OCI-LY7 (cell line): Measurements from ENCODE around the gene KNDC1. TPM values are rescaled to one million over a fixed set of nuclear protein-coding genes. Genes with fewer than 3 reads are reported as not detected.

ENCODE experiments used
- BruUV-seq: library from RNA; stranded (reverse); fragments of 400-500 nt; replicated peaks from 2 replicates; lab custom pipeline; 2021; lab: Mats Ljungman, UMichigan
- CTCF ChIA-PET: fragments of 300-600 bp; sonication (Branson Sonifier 250); formaldehyde crosslinking; loops from one replicate; lab custom pipeline; 2022; ENCODE audit warnings: antibody characterized with exemption; ENCODE audit not compliant: unreplicated experiment; lab: Charles Lee
- POLR2A ChIA-PET: fragments of 300-600 bp; sonication (Branson Sonifier 250); formaldehyde crosslinking; loops from one replicate; lab custom pipeline; 2022; ENCODE audit warnings: antibody characterized with exemption; lab: Charles Lee
- DNase-seq: peaks from one replicate; pipeline ENCODE4 v3.0.0-alpha.2; 2015; ENCODE audit warnings: low spot score
- H2AFZ ChIP-seq: fragments of 200-600 bp; sonication (generic), shearing (Covaris generic); 2 replicates; pipeline ENCODE4 v1.6.1; 2014; ENCODE audit warnings: mild to moderate bottlenecking, antibody characterized with exemption, low read length, moderate library complexity
- H3K27ac ChIP-seq: fragments of 200-600 bp; sonication (generic); 2 replicates; pipeline ENCODE4 v1.5.1; 2014; ENCODE audit warnings: mixed run types, low read depth, mild to moderate bottlenecking, moderate library complexity, low read length, inconsistent platforms; ENCODE audit not compliant: poor library complexity, severe bottlenecking
- H3K36me3 ChIP-seq: fragments of 200-600 bp; sonication (generic); 2 replicates; pipeline ENCODE4 v1.6.1; 2014; ENCODE audit warnings: mild to moderate bottlenecking, antibody characterized with exemption, low read length, moderate library complexity, mixed read lengths; ENCODE audit not compliant: insufficient read depth
- H3K4me1 ChIP-seq: fragments of 200-600 bp; sonication (generic); 2 replicates; pipeline ENCODE4 v1.5.1; 2014; ENCODE audit warnings: mild to moderate bottlenecking, low read length; ENCODE audit not compliant: insufficient read depth, poor library complexity, severe bottlenecking
- H3K4me2 ChIP-seq: fragments of 200-600 bp; sonication (generic); 2 replicates; pipeline ENCODE4 v1.6.1; 2014; ENCODE audit warnings: mild to moderate bottlenecking, low read length
- H3K4me3 ChIP-seq: fragments of 200-600 bp; sonication (generic); 2 replicates; pipeline ENCODE4 v1.5.1; 2014; ENCODE audit warnings: mild to moderate bottlenecking, low read depth, low read length; ENCODE audit not compliant: poor library complexity, severe bottlenecking
- H3K79me2 ChIP-seq: fragments of 200-600 bp; sonication (generic); 2 replicates; pipeline ENCODE4 v1.6.1; 2016; ENCODE audit warnings: low read depth, mild to moderate bottlenecking, low read length, moderate library complexity, mixed read lengths; ENCODE audit not compliant: insufficient read depth
- H3K9me2 ChIP-seq: fragments of 200-600 bp; sonication (generic); 2 replicates; pipeline ENCODE4 v1.6.1; 2016; ENCODE audit warnings: mild to moderate bottlenecking, low read length, mixed read lengths; ENCODE audit not compliant: insufficient read depth
- H3K9me3 ChIP-seq: fragments of 200-600 bp; sonication (generic); 2 replicates; pipeline ENCODE4 v1.6.1; 2014; ENCODE audit warnings: mild to moderate bottlenecking, mixed run types, low read length, mixed read lengths
- H4K20me1 ChIP-seq: fragments of 200-600 bp; sonication (generic); 2 replicates; pipeline ENCODE4 v1.6.1; 2014; ENCODE audit warnings: mild to moderate bottlenecking, antibody characterized with exemption, low read length, moderate library complexity, mixed read lengths; ENCODE audit not compliant: insufficient read depth
- EZH2phosphoT487 ChIP-seq: fragments of 200-600 bp; sonication (generic); IDR thresholded peaks from 2 replicates; pipeline ENCODE4 v1.6.1; 2018; ENCODE audit warnings: low read depth, borderline replicate concordance, mild to moderate bottlenecking, mixed run types, antibody characterized with exemption, low read length, moderate library complexity, mixed read lengths
- intact Hi-C: fragments of 100-400 bp; cut with micrococcal nuclease; formaldehyde crosslinking; loops from one replicate; pipeline ENCODE4 v1.10.0; 2022; ENCODE audit not compliant: unreplicated experiment
- total RNA-seq, 2 experiments: library from RNA; depleted of rRNA in 1 of 2; stranded (reverse); fragments of >200 nt in 1 of 2; shearing (Covaris generic) in 1 of 2; gene quantifications; 2 replicates each; pipeline ENCODE4 v1.2.3, GENCODE V29; 2014 to 2022
- TF ChIP-seq, protein P1 (sequence below): fragments of 200-600 bp; sonication (generic); conservative IDR thresholded peaks from 2 replicates; pipeline ENCODE4 v1.5.1; 2014; ENCODE audit warnings: mild to moderate bottlenecking, antibody characterized with exemption, low read length, moderate library complexity, mixed read lengths

KNDC1 gene
- total RNA-seq, 2 experiments from 2014 or later: not detected

DNA sequence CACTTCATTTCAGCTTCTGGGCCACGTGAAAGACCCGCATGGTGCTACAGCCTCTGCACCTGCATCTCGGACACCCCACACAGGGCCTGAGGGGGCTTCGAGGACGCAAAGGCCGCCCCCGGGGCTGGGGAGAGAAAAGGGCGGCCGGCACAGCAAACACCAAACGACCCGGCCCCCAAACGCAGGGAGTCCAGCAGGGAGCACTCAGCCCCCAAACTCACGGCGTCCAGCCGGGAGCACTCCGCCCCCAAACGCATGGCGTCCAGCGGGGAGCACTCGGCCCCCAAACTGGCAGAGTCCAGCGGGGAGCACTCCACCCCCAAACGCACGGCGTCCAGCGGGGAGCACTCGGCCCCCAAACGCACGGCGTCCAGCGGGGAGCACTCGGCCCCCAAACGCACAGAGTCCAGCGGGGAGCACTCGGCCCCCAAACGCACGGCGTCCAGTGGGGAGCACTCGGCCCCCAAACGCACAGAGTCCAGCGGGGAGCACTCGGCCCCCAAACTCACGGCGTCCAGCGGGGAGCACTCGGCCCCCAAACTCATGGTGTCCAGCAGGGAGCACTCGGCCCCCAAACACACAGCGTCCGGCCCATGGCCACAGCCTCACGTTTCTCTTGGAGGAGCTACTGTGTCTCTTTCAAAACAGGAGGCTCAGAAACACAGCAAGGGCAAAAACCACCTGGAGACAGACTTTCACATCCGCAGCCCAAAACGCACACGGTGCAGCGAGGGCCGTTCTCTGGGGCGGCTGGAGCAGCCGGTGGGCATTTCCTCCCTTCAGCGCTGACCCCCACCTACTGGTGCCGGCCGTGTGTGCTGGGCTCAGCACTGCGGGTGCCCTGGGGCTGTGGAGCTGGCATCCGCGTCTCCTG lies 43.0 kb downstream of the KNDC1 start:
- intact Hi-C loops: no loop called here
- no peaks in the 10 kb centered on the region for H3K4me1 ChIP-seq
- no peak overlapping the region for H2AFZ ChIP-seq
- H3K36me3 ChIP-seq: no peaks in the 10 kb centered on the region
- ChIA-PET CTCF (no interaction called here), POLR2A (interaction anchor here (0.5 kb wide), 1 partner anchor 15 kb away, joined by 3 read pairs; no protein-coding TSS in a partner anchor)
- no peak for TF ChIP-seq EZH2phosphoT487
- TF ChIP-seq, protein P1, sequence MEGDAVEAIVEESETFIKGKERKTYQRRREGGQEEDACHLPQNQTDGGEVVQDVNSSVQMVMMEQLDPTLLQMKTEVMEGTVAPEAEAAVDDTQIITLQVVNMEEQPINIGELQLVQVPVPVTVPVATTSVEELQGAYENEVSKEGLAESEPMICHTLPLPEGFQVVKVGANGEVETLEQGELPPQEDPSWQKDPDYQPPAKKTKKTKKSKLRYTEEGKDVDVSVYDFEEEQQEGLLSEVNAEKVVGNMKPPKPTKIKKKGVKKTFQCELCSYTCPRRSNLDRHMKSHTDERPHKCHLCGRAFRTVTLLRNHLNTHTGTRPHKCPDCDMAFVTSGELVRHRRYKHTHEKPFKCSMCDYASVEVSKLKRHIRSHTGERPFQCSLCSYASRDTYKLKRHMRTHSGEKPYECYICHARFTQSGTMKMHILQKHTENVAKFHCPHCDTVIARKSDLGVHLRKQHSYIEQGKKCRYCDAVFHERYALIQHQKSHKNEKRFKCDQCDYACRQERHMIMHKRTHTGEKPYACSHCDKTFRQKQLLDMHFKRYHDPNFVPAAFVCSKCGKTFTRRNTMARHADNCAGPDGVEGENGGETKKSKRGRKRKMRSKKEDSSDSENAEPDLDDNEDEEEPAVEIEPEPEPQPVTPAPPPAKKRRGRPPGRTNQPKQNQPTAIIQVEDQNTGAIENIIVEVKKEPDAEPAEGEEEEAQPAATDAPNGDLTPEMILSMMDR: no peak
- no peaks in the 10 kb centered on the region for H3K9me3 ChIP-seq
- BruUV-seq: no TSS peak
- H3K9me2 ChIP-seq: no peaks in the 10 kb centered on the region
- H3K27ac ChIP-seq: no peak overlapping the region
- H3K4me3 ChIP-seq: no peak overlapping the region
- no peak for DNase-seq
- H3K79me2 ChIP-seq: no peaks in the 10 kb centered on the region
- no peaks in the 10 kb centered on the region for H4K20me1 ChIP-seq
- H3K4me2 ChIP-seq: no peak overlapping the region

DNA sequence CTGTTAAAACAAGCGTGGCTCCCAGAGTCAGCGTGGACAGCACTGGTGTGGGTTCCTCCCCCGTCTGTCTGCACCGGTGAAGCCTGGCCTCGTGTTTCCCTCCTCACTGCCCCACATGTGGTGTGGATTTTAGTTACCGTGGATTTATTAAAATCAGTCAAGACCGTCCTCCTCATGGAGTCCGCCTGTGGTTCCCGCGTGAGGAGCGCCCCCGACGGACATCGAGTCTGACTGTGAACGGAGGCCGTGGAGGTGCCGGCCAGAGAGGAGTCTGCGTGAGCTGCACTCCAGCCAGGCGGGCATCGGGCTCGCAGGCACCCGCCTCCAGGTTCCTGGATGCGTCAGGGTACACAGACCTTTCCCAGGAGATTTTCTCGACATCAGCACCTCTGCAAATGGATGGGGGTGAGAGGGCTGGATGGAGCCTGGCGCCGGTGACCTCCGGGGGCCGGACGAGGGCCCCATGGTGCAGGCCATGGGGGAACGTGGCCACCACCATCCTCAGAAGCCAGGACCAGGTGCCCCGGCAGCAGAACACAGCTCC lies 43.7 kb downstream of the KNDC1 start:
- Histone ChIP-seq H3K4me2 (no peak overlapping the region), H3K36me3 (no peaks in the 10 kb centered on the region), H3K9me3 (no peaks in the 10 kb centered on the region), H3K27ac (no peak overlapping the region), H2AFZ (no peak overlapping the region), H4K20me1 (no peaks in the 10 kb centered on the region), H3K79me2 (no peaks in the 10 kb centered on the region), H3K4me3 (no peak overlapping the region), H3K9me2 (no peaks in the 10 kb centered on the region), H3K4me1 (no peaks in the 10 kb centered on the region)
- TF ChIP-seq, protein P1: no peak
- no peak for TF ChIP-seq EZH2phosphoT487
- intact Hi-C loops: no loop called here
- ChIA-PET POLR2A (interaction anchor here (0.5 kb wide), 1 partner anchor 14 kb away, joined by 3 read pairs; no protein-coding TSS in a partner anchor), CTCF (no interaction called here)
- BruUV-seq: no TSS peak
- DNase-seq: no peak
